GM21576 (cell line): ENCODE measurements around the gene C4BPA.

ENCODE experiments used
- ATAC-seq: cut with Tn5 transposase; IDR thresholded peaks from one replicate; pipeline ENCODE4 v1.9.1; 2021; ENCODE audit warnings: mild to moderate bottlenecking, moderate library complexity; ENCODE audit not compliant: unreplicated experiment

Gene C4BPA

GRCh38 chr1:207179036-207179435 is 75.0 kb downstream of the C4BPA start:
- no peak for ATAC-seq

- ATAC-seq = no peak
Observed at GRCh38 chr1:207181847-207182246, 77.8 kb downstream of the C4BPA start.

- ATAC-seq = no peak
Observed at GRCh38 chr1:207186503-207186902, 82.5 kb downstream of the C4BPA start.

GRCh38 chr1:207188901-207189300 is 84.9 kb downstream of the C4BPA start:
- ATAC-seq = no peak

GRCh38 chr1:207191061-207191460 is 87.0 kb downstream of the C4BPA start:
- no peak for ATAC-seq

GRCh38 chr1:207191776-207192175 is 87.7 kb downstream of the C4BPA start:
- no peak for ATAC-seq

GRCh38 chr1:207194197-207194596 is 90.2 kb downstream of the C4BPA start:
- no peak for ATAC-seq
